DMS 273 treated with DMSO at 0.1 percent for 48 hours (cell line): Measurements from ENCODE around the gene DPPA4.

Experiments used
- DNase-seq: peaks from one replicate; lab custom pipeline; 2025; lab: John Stamatoyannopoulos, UW

Gene DPPA4

DNA sequence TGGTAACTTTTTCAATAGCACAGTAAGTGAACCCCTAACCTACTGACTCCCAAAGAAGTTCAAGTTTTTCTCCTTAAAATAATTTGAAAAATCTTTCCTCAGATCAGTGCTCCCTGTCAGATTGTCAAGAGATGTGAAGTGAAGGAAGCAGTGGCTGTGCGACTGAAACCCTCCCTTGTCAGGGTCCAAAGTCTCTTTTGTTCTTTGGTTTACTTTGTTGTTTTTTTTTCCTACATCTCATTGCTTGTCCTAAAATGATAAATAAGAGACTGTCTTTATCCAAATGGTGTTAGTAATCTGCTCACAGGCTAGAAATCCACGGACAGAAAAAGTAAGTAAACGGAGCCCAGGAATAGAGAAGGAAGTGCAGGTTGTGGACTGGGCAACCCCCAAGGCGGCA is 976 bp upstream of the DPPA4 start:
- no peak for DNase-seq

GRCh38 chr3:109336291-109336861 is 970 bp downstream of the DPPA4 start:
- no peak for DNase-seq

DNA sequence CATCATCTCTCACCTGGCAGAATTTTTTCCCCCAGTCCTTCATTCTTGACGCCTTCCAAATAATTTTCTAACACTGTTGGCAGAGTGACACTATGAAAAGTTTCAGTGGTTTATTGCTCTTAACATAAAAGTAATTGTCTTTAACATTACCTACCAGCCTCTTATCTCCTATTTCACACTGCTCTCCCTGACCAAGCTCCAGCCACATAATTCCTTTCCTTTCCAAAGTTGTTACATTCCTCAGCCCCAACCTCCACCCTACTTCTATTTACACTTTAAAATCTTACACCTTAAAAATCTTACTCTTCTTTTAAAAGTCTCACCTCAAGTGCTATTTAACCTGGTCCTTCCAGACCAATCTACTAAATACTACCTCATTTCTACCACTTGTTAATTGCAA is 2.8 kb downstream of the DPPA4 start:
- DNase-seq, result no peak

DNA sequence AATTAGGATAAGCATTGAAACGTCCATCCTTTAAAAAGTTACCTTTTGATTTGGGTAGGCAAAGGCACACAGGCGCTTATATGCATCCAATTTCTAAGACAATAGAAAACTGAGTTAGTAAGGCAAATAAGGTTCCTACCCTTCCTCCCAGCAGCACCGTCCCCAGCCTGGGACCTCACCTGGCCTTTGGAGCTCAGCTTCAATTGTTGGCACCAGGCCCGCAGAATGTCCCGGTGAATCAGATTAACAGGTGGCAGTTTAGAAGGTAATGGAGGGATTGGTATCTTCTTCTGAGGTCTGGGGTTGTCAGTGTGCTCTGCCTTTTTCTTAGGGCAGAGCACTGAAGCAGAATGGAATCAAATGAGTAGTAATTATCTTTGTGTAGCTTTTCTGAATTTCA is 5.7 kb downstream of the DPPA4 start:
- no peak for DNase-seq

- DNase-seq, result no peak
These were observed 6.9 kb downstream of the DPPA4 start for GRCh38 chr3:109330405-109330804.

GRCh38 chr3:109328202-109328601 is 9.1 kb downstream of the DPPA4 start:
- DNase-seq, result no peak

DNA sequence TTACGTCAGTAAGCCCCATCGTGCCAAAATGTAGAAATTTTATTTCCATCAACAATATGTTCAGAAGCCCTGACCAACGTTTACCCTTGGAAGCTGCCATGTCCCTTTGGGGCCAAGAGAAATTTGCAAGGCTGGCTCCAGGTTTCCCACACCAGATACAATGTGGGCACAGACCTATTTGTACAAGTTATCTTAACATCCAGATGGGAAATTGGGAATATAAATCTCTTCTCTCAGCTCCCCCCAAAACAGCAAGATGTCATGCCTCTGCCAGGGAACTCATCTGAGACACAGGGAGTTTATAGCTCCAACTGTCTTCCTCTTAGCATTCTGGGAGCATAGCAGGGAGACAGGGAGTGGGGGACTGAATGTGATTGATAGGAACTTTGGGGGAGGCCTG is 11.7 kb downstream of the DPPA4 start:
- no peak for DNase-seq

DNA sequence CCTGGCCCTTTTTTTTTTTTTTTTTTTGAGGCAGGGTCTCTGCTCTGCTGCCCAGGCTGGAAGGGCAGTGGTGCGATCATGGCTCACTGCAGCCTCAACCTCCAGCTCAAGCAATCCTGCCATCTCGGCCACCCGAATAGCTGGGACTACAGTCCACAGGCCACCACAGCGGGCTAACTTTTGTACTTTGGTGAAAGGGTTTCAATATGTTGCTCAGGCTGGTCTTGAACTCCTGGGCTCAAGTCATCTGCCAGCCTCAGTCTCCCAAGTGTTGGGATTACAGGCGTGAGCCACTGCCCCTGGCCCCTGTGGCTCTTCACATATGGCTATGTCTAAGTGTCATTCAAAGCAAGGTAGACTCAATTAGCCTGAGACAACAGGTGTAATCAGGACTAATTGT is 12.2 kb downstream of the DPPA4 start:
- DNase-seq, result no peak

DNA sequence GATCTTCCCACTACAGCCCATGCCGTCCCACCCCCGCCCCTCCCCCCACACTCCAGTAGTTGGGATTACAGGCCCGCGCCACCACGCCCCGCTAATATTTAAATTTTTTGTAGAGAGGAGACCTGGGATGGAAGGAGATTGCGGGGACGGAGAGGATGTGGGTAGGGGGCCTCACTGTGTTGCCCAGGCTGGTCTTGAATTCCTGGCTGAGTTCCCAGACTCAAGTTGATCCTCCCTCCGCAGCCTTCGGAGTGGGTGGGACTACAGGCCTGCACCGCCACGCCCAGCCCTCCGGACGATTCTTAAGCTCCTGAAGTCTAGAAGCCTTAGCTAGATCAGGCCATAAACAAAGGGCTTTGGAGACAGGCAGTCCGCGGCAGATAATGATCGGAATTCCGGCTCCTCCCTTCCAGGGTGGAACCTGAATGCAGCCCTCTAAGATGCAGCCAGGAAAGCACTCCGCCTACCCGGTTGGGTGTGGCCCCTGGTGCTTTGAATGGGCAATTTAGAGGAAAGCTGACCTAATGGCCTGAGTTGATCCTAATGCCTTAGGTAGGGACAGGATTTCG is 21.1 kb downstream of the DPPA4 start, which contains the start of gene DPPA2:
Gene DPPA2 (minus strand): TSS at position 356 of the 569 bp plus-strand sequence. CDS start 1,975 bp downstream, outside the sequence.
- DNase-seq, result no peak

- DNase-seq, result no peak
These were observed 24.3 kb downstream of the DPPA4 start for GRCh38 chr3:109313061-109313460.

- DNase-seq, result no peak
These were observed 39.9 kb downstream of the DPPA4 start for GRCh38 chr3:109297496-109297895.

DNA sequence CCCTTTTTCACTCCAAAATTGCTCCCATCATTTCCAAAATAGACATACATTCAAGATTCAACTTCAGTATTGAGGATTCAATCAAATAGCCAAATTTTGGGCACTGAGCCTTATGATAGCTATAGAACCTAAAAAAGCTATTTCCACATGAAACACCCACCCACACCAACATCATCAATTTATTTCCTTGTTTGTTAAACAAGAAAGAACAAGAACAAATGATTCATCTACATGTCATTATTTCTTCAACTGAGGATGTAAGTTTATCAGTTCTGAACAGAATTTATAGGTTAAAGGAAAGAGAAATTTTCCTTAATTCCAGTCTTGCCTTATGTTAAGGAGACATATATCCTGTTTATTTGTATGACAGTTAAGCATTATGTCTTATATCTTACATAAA is 53.3 kb downstream of the DPPA4 start:
- DNase-seq, result no peak

- no peak for DNase-seq
These were observed 58.8 kb downstream of the DPPA4 start for GRCh38 chr3:109278546-109278945.

DNA sequence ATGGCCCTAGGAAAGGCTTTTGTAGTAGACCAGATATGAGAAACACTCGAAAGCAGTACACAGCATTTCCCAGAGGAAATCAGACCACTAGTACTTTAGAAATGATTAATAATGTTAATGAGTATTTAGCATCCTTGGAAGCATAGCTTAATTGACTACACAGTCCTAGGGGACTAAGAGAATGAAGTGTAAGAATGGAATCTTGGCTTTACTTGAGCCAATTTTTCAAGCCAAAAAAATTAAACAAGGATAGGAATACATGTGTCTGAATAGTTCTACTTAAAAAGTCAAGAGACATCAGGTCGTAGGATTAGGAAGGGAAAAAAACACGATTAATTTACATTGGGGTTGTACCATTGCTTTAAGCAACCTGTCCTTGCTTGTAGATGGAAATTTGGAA is 59.2 kb downstream of the DPPA4 start:
- DNase-seq, result no peak
